Keratinocyte (primary cell): Measurements from ENCODE around the gene SOX3. TPM values are rescaled to one million over a fixed set of nuclear protein-coding genes. Genes with fewer than 3 reads are reported as not detected.

Experiments used
- DNase-seq: peaks from one replicate; pipeline ENCODE4 v3.0.0-alpha.2; 2011; ENCODE audit warnings: low read depth, missing footprints, low spot score
- FAIRE-seq: peaks from 2 replicates; lab custom pipeline; 2011; peaks lifted over from hg19 to GRCh38; lab: Jason Lieb, UNC
- H2AFZ ChIP-seq: 2 replicates; pipeline ENCODE4 v1.6.0; 2012; ENCODE audit warnings: low read length, control low read depth, inconsistent platforms; ENCODE audit not compliant: control insufficient read depth
- H3K27ac ChIP-seq: 2 replicates; pipeline ENCODE4 v1.5.1; 2011; ENCODE audit warnings: low read length; ENCODE audit not compliant: control insufficient read depth, insufficient read depth
- H3K27me3 ChIP-seq: 3 replicates; pipeline ENCODE4 v1.6.0; 2011; ENCODE audit warnings: low read length; ENCODE audit not compliant: control insufficient read depth, insufficient read depth; ENCODE audit errors: extremely low read depth
- H3K36me3 ChIP-seq, 2 experiments: 2 replicates in 1 of 2; 3 replicates in 1 of 2; pipeline ENCODE4 v1.5.1; 2011; ENCODE audit warnings: low read length in 2 of 2, mild to moderate bottlenecking in 1 of 2; ENCODE audit not compliant: control insufficient read depth in 2 of 2, insufficient read depth in 2 of 2; ENCODE audit errors: extremely low read depth in 1 of 2
- H3K4me1 ChIP-seq: 3 replicates; pipeline ENCODE4 v1.5.1; 2011; ENCODE audit warnings: low read length; ENCODE audit not compliant: control insufficient read depth, insufficient read depth; ENCODE audit errors: extremely low read depth
- H3K4me2 ChIP-seq: 3 replicates; pipeline ENCODE4 v1.6.0; 2011; ENCODE audit warnings: low read depth, low read length; ENCODE audit not compliant: control insufficient read depth, insufficient read depth; ENCODE audit errors: extremely low read depth
- H3K4me3 ChIP-seq, 3 experiments: fragments of 200-600 bp in 1 of 3; sonication (generic) in 1 of 3; 2 replicates in 2 of 3; 3 replicates in 1 of 3; pipeline ENCODE4 v1.5.1; 2011 to 2016; ENCODE audit warnings: low read length in 3 of 3, mild to moderate bottlenecking in 3 of 3, control low read depth in 2 of 3, inconsistent platforms in 1 of 3, low read depth in 1 of 3, mixed read lengths in 1 of 3, mixed run types in 1 of 3, moderate library complexity in 1 of 3; ENCODE audit not compliant: control insufficient read depth in 2 of 3, insufficient read depth in 2 of 3; ENCODE audit errors: extremely low read depth in 1 of 3
- H3K79me2 ChIP-seq: 2 replicates; pipeline ENCODE4 v1.6.0; 2012; ENCODE audit warnings: low read length; ENCODE audit not compliant: control insufficient read depth, insufficient read depth
- H3K9ac ChIP-seq: 3 replicates; pipeline ENCODE4 v1.6.0; 2011; ENCODE audit warnings: low read length; ENCODE audit not compliant: control insufficient read depth, insufficient read depth; ENCODE audit errors: extremely low read depth
- H3K9me1 ChIP-seq: 3 replicates; pipeline ENCODE4 v1.6.0; 2011; ENCODE audit warnings: low read length; ENCODE audit not compliant: control insufficient read depth, insufficient read depth; ENCODE audit errors: extremely low read depth
- H3K9me3 ChIP-seq: 2 replicates; pipeline ENCODE4 v1.5.1; 2012; ENCODE audit warnings: low read depth, low read length; ENCODE audit not compliant: control insufficient read depth
- H4K20me1 ChIP-seq: 3 replicates; pipeline ENCODE4 v1.6.0; 2011; ENCODE audit warnings: low read length; ENCODE audit not compliant: control insufficient read depth, insufficient read depth; ENCODE audit errors: extremely low read depth
- CTCF ChIP-seq, 3 experiments: IDR thresholded peaks in 1 of 3; conservative IDR thresholded peaks in 1 of 3; optimal IDR thresholded peaks in 1 of 3; 2 replicates in 2 of 3; 3 replicates in 1 of 3; pipeline versions ENCODE3 to v1.5.1; 2011; ENCODE audit warnings: low read length in 3 of 3, mild to moderate bottlenecking in 3 of 3, moderate library complexity in 2 of 3, control low read depth in 1 of 3, inconsistent platforms in 1 of 3; ENCODE audit not compliant: insufficient read depth in 2 of 3; ENCODE audit errors: extremely low read depth in 1 of 3
- EZH2 ChIP-seq: IDR thresholded peaks from one replicate; pipeline ENCODE4 v1.6.1; 2012; ENCODE audit warnings: inconsistent platforms, mild to moderate bottlenecking, low read length, moderate library complexity
- dilution Hi-C: fragments of 300-500 bp; cut with MboI; formaldehyde crosslinking; loops from one replicate; pipeline ENCODE4 v1.7.0; 2020; ENCODE audit warnings: low sequenced_read_pairs; ENCODE audit not compliant: extremely low pct_ligation_motif_present
- polyA plus RNA-seq, 5 experiments: library from polyadenylated mRNA; depleted of rRNA in 3 of 5; stranded (reverse) in 3 of 5; stranded (forward) in 1 of 5; unstranded in 1 of 5; fragments of >200 nt; gene quantifications; 1 replicate in 1 of 5; 2 replicates in 3 of 5; 3 replicates in 1 of 5; pipeline versions ENCODE4 v1.2.1 to v1.2.3, GENCODE V29; 2011 to 2012; ENCODE audit warnings: missing spikeins in 2 of 5, low read depth in 1 of 5, low replicate concordance in 1 of 5

Gene SOX3
- polyA plus RNA-seq, 1 donor (not counting 4 experiments of a cell fraction or from before 2014, with no cell fraction given) = not detected

- FAIRE-seq = no peak
- H2AFZ ChIP-seq = no peak overlapping the region
- no peaks in the 10 kb centered on the region for H3K79me2 ChIP-seq
- dilution Hi-C loops = no loop called here
- H3K4me3 ChIP-seq = no peak overlapping the region
- no peaks in the 10 kb centered on the region for H4K20me1 ChIP-seq
- H3K9me3 ChIP-seq = no peaks in the 10 kb centered on the region
- H3K9me1 ChIP-seq = no peaks in the 10 kb centered on the region
- no peak overlapping the region for H3K27ac ChIP-seq
- no peaks in the 10 kb centered on the region for H3K4me1 ChIP-seq
- TF ChIP-seq CTCF (optimal IDR thresholded peaks at IDR 0.05 in 1 of 3, IDR thresholded peaks at IDR 0.05 in 1 of 3, conservative IDR thresholded peaks at IDR 0.05 in 1 of 3; ENCODE audit: extremely low read depth in 1 of 3, insufficient read depth in 2 of 3, low read length in 3 of 3) = no peak
- peaks cover 57% of the 10 kb centered on the region for H3K27me3 ChIP-seq
- no peak overlapping the region for H3K4me2 ChIP-seq
- DNase-seq = no peak
- H3K36me3 ChIP-seq = no peaks in the 10 kb centered on the region
- H3K9ac ChIP-seq = no peak overlapping the region
These were observed 3.5 kb downstream of the SOX3 start for GRCh38 chrX:140501321-140501720.

GRCh38 chrX:140500441-140500840, 4.4 kb downstream of the SOX3 start:
- TF ChIP-seq CTCF (optimal IDR thresholded peaks at IDR 0.05 in 1 of 3, IDR thresholded peaks at IDR 0.05 in 1 of 3, conservative IDR thresholded peaks at IDR 0.05 in 1 of 3; ENCODE audit: extremely low read depth in 1 of 3, insufficient read depth in 2 of 3, low read length in 3 of 3) (no peak), EZH2 (no peak)
- Histone ChIP-seq H3K27me3 (peaks cover 48% of the 10 kb centered on the region), H4K20me1 (no peaks in the 10 kb centered on the region), H3K27ac (no peak overlapping the region), H3K4me3 (no peak overlapping the region), H2AFZ (no peak overlapping the region), H3K9me1 (no peaks in the 10 kb centered on the region), H3K4me2 (no peak overlapping the region), H3K4me1 (no peaks in the 10 kb centered on the region), H3K79me2 (no peaks in the 10 kb centered on the region), H3K9me3 (no peaks in the 10 kb centered on the region), H3K36me3 (no peaks in the 10 kb centered on the region), H3K9ac (no peak overlapping the region)
- FAIRE-seq (no peak), DNase-seq (no peak)
- dilution Hi-C loops = no loop called here
